CD4-positive, alpha-beta memory T cell (primary cell): ENCODE results near the gene PDE6G. TPM values are rescaled to one million over a fixed set of nuclear protein-coding genes. Genes with fewer than 3 reads are reported as not detected.

ENCODE experiments used
- CTCF ChIA-PET: fragments of 350-600 bp; sonication (Branson Sonifier 250); formaldehyde crosslinking; loops from one replicate; lab custom pipeline; 2021; ENCODE audit warnings: inconsistent platforms; ENCODE audit not compliant: partially characterized antibody; lab: Charles Lee
- POLR2A ChIA-PET: fragments of 350-600 bp; sonication (Branson Sonifier 250); formaldehyde crosslinking; loops from one replicate; lab custom pipeline; 2021; ENCODE audit not compliant: partially characterized antibody; lab: Charles Lee
- DNase-seq, 5 donors: peaks; one replicate each; pipeline versions ENCODE4 v3.0.0 to v3.0.0-alpha.2; 2020 to 2022; ENCODE audit warnings: mixed read lengths in 1 of 5
- H3K27ac ChIP-seq: one replicate; pipeline ENCODE4 v1.7.0; 2013; ENCODE audit warnings: low read depth, low read length
- H3K27me3 ChIP-seq: 2 replicates; pipeline ENCODE4 v1.7.0; 2013; ENCODE audit warnings: mild to moderate bottlenecking, low read length, moderate library complexity; ENCODE audit not compliant: insufficient read depth
- H3K36me3 ChIP-seq: 2 replicates; pipeline ENCODE4 v1.7.0; 2013; ENCODE audit warnings: mild to moderate bottlenecking, low read length, moderate library complexity; ENCODE audit not compliant: insufficient read depth
- H3K4me1 ChIP-seq: 2 replicates; pipeline ENCODE4 v1.7.0; 2013; ENCODE audit warnings: mild to moderate bottlenecking, low read length, moderate library complexity; ENCODE audit not compliant: insufficient read depth
- H3K4me3 ChIP-seq, 2 donors: one replicate each; pipeline ENCODE4 v1.7.0; 2013; ENCODE audit warnings: low read length in 2 of 2, mild to moderate bottlenecking in 1 of 2
- H3K9me3 ChIP-seq, 2 donors: one replicate each; pipeline ENCODE4 v1.7.0; 2013; ENCODE audit warnings: low read length in 2 of 2, control low read depth in 1 of 2; ENCODE audit not compliant: control insufficient read depth in 1 of 2
- H3K27ac Mint-ChIP-seq, 7 donors: one replicate each; pipeline ENCODE4 v1.8.0; 2020 to 2021; ENCODE audit warnings: mixed read lengths in 7 of 7, mild to moderate bottlenecking in 6 of 7, inconsistent platforms in 3 of 7, moderate library complexity in 3 of 7
- H3K27me3 Mint-ChIP-seq, 2 donors: one replicate each; pipeline ENCODE4 v1.8.0; 2020 to 2021; ENCODE audit warnings: mixed read lengths in 2 of 2
- H3K36me3 Mint-ChIP-seq, 2 donors: one replicate each; pipeline ENCODE4 v1.8.0; 2020 to 2021; ENCODE audit warnings: mixed read lengths in 2 of 2, inconsistent platforms in 1 of 2, mild to moderate bottlenecking in 1 of 2
- H3K4me1 Mint-ChIP-seq, 4 donors: one replicate each; pipeline ENCODE4 v1.8.0; 2020 to 2021; ENCODE audit warnings: mixed read lengths in 4 of 4, mild to moderate bottlenecking in 1 of 4
- H3K4me3 Mint-ChIP-seq, 8 donors: one replicate each; pipeline ENCODE4 v1.8.0; 2020 to 2021; ENCODE audit warnings: mixed read lengths in 8 of 8, mild to moderate bottlenecking in 7 of 8, moderate library complexity in 6 of 8, inconsistent platforms in 3 of 8
- H3K9me3 Mint-ChIP-seq, 8 donors: one replicate each; pipeline ENCODE4 v1.8.0; 2020 to 2021; ENCODE audit warnings: mixed read lengths in 8 of 8, mild to moderate bottlenecking in 5 of 8, inconsistent platforms in 3 of 8, moderate library complexity in 1 of 8
- intact Hi-C: fragments of 100-400 bp; cut with micrococcal nuclease; formaldehyde crosslinking; loops from one replicate; pipeline ENCODE4 v1.15.1; 2023
- polyA plus RNA-seq, 2 donors: library from polyadenylated mRNA; unstranded; fragments of 300-500 nt; fragmentation: Illumina TruSeq; gene quantifications; one replicate each; pipeline ENCODE4 v1.2.3, GENCODE V29; 2021
- total RNA-seq, 2 experiments: library from RNA; stranded (reverse); gene quantifications; one replicate each; pipeline ENCODE4 v1.2.3, GENCODE V29; 2021

Gene PDE6G
- total and polyA plus RNA-seq, 4 experiments from 2014 or later = 0.83 to 1.3 (median 1.1) TPM

GRCh38 chr17:81686614-81687013 lies 30.3 kb upstream of the PDE6G start:
- Histone ChIP-seq H3K4me1 (peaks cover 31% of the 10 kb centered on the region), H3K27ac (no peak overlapping the region), H3K27me3 (no peaks in the 10 kb centered on the region), H3K4me3 (no peak overlapping the region), H3K36me3 (peaks cover 55% of the 10 kb centered on the region), H3K9me3 (no peaks in the 10 kb centered on the region)
- POLR2A ChIA-PET = no interaction called here
- CTCF ChIA-PET = no interaction called here
- no peaks in the 10 kb centered on the region for H3K27me3 Mint-ChIP-seq
- peak overlapping the region in 3 of 7 donors; percentile 22 to 74 (median 30) for H3K27ac Mint-ChIP-seq
- peak overlapping the region in 1 of 8 donors; percentile 42 for H3K4me3 Mint-ChIP-seq
- H3K4me1 Mint-ChIP-seq = peaks cover 20 to 56% (median 27%) of the 10 kb centered on the region in 4 donors
- H3K9me3 Mint-ChIP-seq = peaks cover 0 to 3% (median 0%) of the 10 kb centered on the region in 8 donors
- intact Hi-C loops = no loop called here
- peaks cover 14 to 52% of the 10 kb centered on the region in 2 donors for H3K36me3 Mint-ChIP-seq
- no peak for DNase-seq

GRCh38 chr17:81685108-81685507 lies 28.8 kb upstream of the PDE6G start:
- intact Hi-C loops = no loop called here
- peaks cover 20 to 59% (median 27%) of the 10 kb centered on the region in 4 donors for H3K4me1 Mint-ChIP-seq

DNA sequence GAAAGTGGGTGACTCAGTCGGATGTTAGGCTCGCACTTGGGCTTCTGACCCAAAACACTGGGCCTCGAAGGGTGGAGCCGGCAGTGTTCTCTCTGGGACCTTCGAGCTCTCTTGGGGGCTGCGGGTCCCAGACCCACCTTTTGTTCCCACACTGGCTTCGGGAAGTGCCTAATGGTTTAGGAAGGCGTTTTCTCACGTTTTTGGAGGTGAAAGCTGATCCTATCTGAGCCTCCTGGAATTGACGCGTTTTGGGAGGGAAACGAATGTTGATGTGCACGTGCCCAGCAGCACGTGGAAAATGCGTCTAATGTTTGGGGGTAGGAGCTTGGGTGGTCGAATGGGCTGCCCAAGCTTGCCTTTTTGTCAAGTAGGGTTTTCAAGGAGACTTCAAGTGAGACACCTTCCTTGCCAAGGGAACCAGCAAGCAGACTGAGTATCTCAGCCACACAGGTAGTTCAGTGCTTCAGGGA lies 28.1 kb upstream of the PDE6G start:
- H3K27ac ChIP-seq = peak overlapping the region; percentile 83
- peaks cover 35% of the 10 kb centered on the region for H3K36me3 ChIP-seq
- POLR2A ChIA-PET = interaction anchor here (1.0 to 4.0 kb wide), 18 partner anchors 11 to 1230 kb away, joined by 3 to 67 read pairs (median 5); partner anchors contain the start of genes CCDC137, FAAP100, MRPL12 and OXLD1
- no peaks in the 10 kb centered on the region for H3K27me3 ChIP-seq
- Mint-ChIP-seq H3K36me3 (peaks cover 14 to 45% of the 10 kb centered on the region in 2 donors), H3K27me3 (no peaks in the 10 kb centered on the region), H3K27ac (peak overlapping the region; percentile 72 to 93 (median 83)), H3K4me1 (peaks cover 20 to 59% (median 27%) of the 10 kb centered on the region in 4 donors), H3K9me3 (peaks cover 0 to 3% (median 0%) of the 10 kb centered on the region in 8 donors), H3K4me3 (peak overlapping the region; percentile 83 to 94 (median 84))
- CTCF ChIA-PET = no interaction called here
- DNase-seq = peak in 1 of 5 donors; percentile 39
- intact Hi-C loops = loop anchor here (5.0 kb wide), 2 partner anchors 172 to 413 kb away; partner anchors contain the start of genes ACTG1 and FASN
- H3K4me3 ChIP-seq = peak overlapping the region; percentile 80 to 93
- no peaks in the 10 kb centered on the region for H3K9me3 ChIP-seq
- H3K4me1 ChIP-seq = peaks cover 31% of the 10 kb centered on the region

More at GRCh38 chr17:81685108-81685507, 28.8 kb upstream of the PDE6G start:
- no peaks in the 10 kb centered on the region for H3K27me3 Mint-ChIP-seq
- no peaks in the 10 kb centered on the region for H3K9me3 ChIP-seq
- peak overlapping the region; percentile 83 for H3K27ac ChIP-seq
- peaks cover 14 to 49% of the 10 kb centered on the region in 2 donors for H3K36me3 Mint-ChIP-seq
- H3K36me3 ChIP-seq = peaks cover 41% of the 10 kb centered on the region
- H3K4me3 ChIP-seq = peak overlapping the region; percentile 80 to 93
- ChIA-PET POLR2A (interaction anchor here (1.0 to 4.0 kb wide), 8 partner anchors 10 to 176 kb away, joined by 3 to 67 read pairs (median 4); partner anchors contain the start of genes CCDC137, MRPL12, OXLD1 and P4HB), CTCF (interaction anchor here (1.3 kb wide), 1 partner anchor 10 kb away, joined by 5 read pairs; no protein-coding TSS in a partner anchor)
- DNase-seq = peak in 1 of 5 donors; percentile 53
- peaks cover 0 to 3% (median 0%) of the 10 kb centered on the region in 8 donors for H3K9me3 Mint-ChIP-seq
- peak overlapping the region; percentile 83 to 94 (median 84) for H3K4me3 Mint-ChIP-seq
- H3K27me3 ChIP-seq = no peaks in the 10 kb centered on the region
- H3K27ac Mint-ChIP-seq = peak overlapping the region in 6 of 7 donors; percentile 78 to 93 (median 85)
- peaks cover 31% of the 10 kb centered on the region for H3K4me1 ChIP-seq

DNA sequence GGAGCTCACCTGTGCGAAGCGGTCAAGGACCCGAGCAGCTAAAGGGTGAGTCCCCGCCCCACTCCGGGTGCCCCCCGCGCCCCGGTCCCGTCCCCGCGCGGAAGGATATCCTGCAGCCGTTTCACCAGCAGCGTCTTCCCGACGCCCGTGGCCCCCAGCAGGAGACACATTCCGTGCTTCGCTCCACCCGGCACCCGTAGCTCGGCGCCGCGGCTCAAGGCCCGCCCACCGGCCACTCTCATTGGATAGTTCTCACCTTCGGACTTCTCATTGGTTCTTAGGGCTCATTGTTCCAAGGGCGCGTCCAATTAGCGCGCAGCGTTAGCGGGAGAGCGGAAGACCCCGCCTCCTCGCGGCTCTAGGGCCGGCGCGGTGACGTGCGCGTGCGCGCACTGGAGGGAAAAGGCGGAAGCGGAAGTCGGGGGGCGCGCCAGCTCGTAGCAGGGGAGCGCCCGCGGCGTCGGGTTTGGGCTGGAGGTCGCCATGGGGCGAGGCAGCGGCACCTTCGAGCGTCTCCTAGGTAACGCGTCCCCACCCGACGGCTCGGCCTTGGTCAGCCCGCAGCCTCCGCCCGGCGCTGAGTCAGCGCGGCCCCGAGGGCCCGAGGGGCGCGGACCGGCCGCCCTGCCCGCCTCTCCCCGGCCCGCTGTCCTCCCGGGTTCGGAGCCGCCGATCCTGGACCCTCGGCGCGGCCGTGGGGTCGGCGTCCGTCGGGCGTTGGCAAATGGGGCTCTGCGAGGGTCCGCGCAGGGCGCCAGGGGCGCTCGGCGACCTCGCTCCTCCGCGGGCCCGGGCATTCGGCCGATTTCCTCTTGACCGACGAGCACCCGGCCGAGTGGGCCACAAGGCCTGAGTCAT lies 27.5 kb upstream of the PDE6G start, which contains the start of the genes ARL16 and HGS:
ARL16 (minus strand) TSS at position 214 of the 858 bp plus-strand sequence; CDS start at position 170, 44 bp downstream.
HGS (plus strand) TSS at position 428 of the 858 bp plus-strand sequence; CDS start at position 484, 56 bp downstream.
- intact Hi-C loops = loop anchor here (1.0 to 5.0 kb wide), 5 partner anchors 18 to 413 kb away; partner anchors contain the start of genes ACTG1, CCDC137, FASN and MRPL12
- ChIA-PET POLR2A (interaction anchor here (0.7 to 4.0 kb wide), 26 partner anchors 9 to 1229 kb away, joined by 3 to 67 read pairs (median 4); partner anchors contain the start of genes CCDC137, FAAP100, MCRIP1 and MRPL12), CTCF (interaction anchor here (0.6 to 2.2 kb wide), 5 partner anchors 9 to 172 kb away, joined by 4 to 6 read pairs (median 4); no protein-coding TSS in a partner anchor)
- Mint-ChIP-seq H3K27ac (peak within 1 kb of the TSS; percentile 84 to 99 (median 96)), H3K4me3 (peak within 1 kb of the TSS; percentile 94 to 99 (median 97)), H3K36me3 (peaks cover 11 to 38% of the 10 kb centered on the region in 2 donors), H3K9me3 (peaks cover 0 to 3% (median 0%) of the 10 kb centered on the region in 8 donors), H3K27me3 (no peaks in the 10 kb centered on the region), H3K4me1 (peaks cover 20 to 55% (median 27%) of the 10 kb centered on the region in 4 donors)
- Histone ChIP-seq H3K4me3 (peak within 1 kb of the TSS; percentile 80 to 93), H3K36me3 (peaks cover 29% of the 10 kb centered on the region), H3K27me3 (no peaks in the 10 kb centered on the region), H3K9me3 (no peaks in the 10 kb centered on the region), H3K4me1 (peaks cover 31% of the 10 kb centered on the region), H3K27ac (peak within 1 kb of the TSS; percentile 83)
- peak; percentile 97 to 98 (median 98) for DNase-seq

DNA sequence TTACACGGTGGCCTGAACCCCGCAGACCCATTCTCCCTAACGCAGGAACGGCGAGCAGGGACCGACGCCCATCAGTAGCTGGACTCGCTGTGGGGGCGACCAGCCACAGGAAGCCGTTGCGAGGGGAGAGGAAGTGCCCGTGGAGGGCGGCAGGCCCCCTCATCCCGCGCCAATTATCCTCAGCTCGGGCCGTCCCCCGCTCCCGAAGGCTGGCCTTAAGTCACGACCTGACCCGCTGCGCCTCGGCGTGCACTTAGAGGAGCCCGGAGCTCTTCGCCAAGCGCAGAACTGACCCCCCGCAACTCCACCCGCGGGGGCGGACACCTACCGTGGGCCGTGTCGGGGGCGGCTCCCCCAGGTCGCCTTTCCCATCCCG lies 26.9 kb upstream of the PDE6G start:
- Mint-ChIP-seq H3K4me1 (peaks cover 20 to 52% (median 27%) of the 10 kb centered on the region in 4 donors), H3K27me3 (no peaks in the 10 kb centered on the region), H3K4me3 (peak overlapping the region; percentile 94 to 99 (median 97)), H3K27ac (peak overlapping the region; percentile 63 to 97 (median 79)), H3K36me3 (peaks cover 8 to 33% of the 10 kb centered on the region in 2 donors), H3K9me3 (peaks cover 0 to 3% (median 0%) of the 10 kb centered on the region in 8 donors)
- ChIA-PET CTCF (interaction anchor here (0.6 to 2.2 kb wide), 5 partner anchors 8 to 173 kb away, joined by 4 to 6 read pairs (median 4); no protein-coding TSS in a partner anchor), POLR2A (interaction anchor here (0.7 to 4.0 kb wide), 22 partner anchors 8 to 1229 kb away, joined by 3 to 67 read pairs (median 5); partner anchors contain the start of genes CCDC137, FAAP100, MCRIP1 and MRPL12)
- H3K27ac ChIP-seq = peak overlapping the region; percentile 83
- H3K4me3 ChIP-seq = peak overlapping the region; percentile 18 to 93
- H3K4me1 ChIP-seq = peaks cover 31% of the 10 kb centered on the region
- no peaks in the 10 kb centered on the region for H3K27me3 ChIP-seq
- DNase-seq = no peak
- peaks cover 23% of the 10 kb centered on the region for H3K36me3 ChIP-seq
- H3K9me3 ChIP-seq = no peaks in the 10 kb centered on the region
- intact Hi-C loops = loop anchor here (1.0 to 5.0 kb wide), 5 partner anchors 17 to 414 kb away; partner anchors contain the start of genes ACTG1, CCDC137, FASN and MRPL12

GRCh38 chr17:81682565-81683207 lies 26.3 kb upstream of the PDE6G start:
- H3K9me3 Mint-ChIP-seq = peaks cover 0 to 3% (median 0%) of the 10 kb centered on the region in 8 donors
- H3K27me3 ChIP-seq = no peaks in the 10 kb centered on the region
- ChIA-PET POLR2A (interaction anchor here (1.1 to 4.0 kb wide), 12 partner anchors 11 to 1228 kb away, joined by 3 to 67 read pairs (median 7); partner anchors contain the start of genes CCDC137, MRPL12 and OXLD1), CTCF (interaction anchor here (0.9 to 2.2 kb wide), 5 partner anchors 7 to 48 kb away, joined by 3 to 6 read pairs (median 4); no protein-coding TSS in a partner anchor)
- peak overlapping the region; percentile 57 to 85 (median 77) for H3K27ac Mint-ChIP-seq
- no peaks in the 10 kb centered on the region for H3K9me3 ChIP-seq
- peaks cover 20% of the 10 kb centered on the region for H3K36me3 ChIP-seq
- H3K27me3 Mint-ChIP-seq = no peaks in the 10 kb centered on the region
- H3K4me3 ChIP-seq = peak overlapping the region; percentile 18 to 93
- intact Hi-C loops = loop anchor here (1.0 to 5.0 kb wide), 5 partner anchors 16 to 415 kb away; partner anchors contain the start of genes ACTG1, CCDC137, FASN and MRPL12
- peaks cover 31% of the 10 kb centered on the region for H3K4me1 ChIP-seq
- H3K36me3 Mint-ChIP-seq = peaks cover 8 to 30% of the 10 kb centered on the region in 2 donors
- DNase-seq = peak in 1 of 5 donors; percentile 39
- H3K4me3 Mint-ChIP-seq = peak overlapping the region; percentile 94 to 99 (median 97)
- peak overlapping the region; percentile 83 for H3K27ac ChIP-seq
- peaks cover 20 to 52% (median 27%) of the 10 kb centered on the region in 4 donors for H3K4me1 Mint-ChIP-seq
